Mesendoderm (in vitro differentiated cells): Measurements from ENCODE around the gene CMTM7.

ENCODE experiments used
- DNase-seq: peaks from one replicate; pipeline ENCODE4 v3.0.0; 2013
- H2AK5ac ChIP-seq: 2 replicates; pipeline ENCODE4 v1.6.1; 2013; ENCODE audit warnings: low read length, inconsistent platforms
- H2BK120ac ChIP-seq: 2 replicates; pipeline ENCODE4 v1.6.1; 2013; ENCODE audit warnings: low read depth, mild to moderate bottlenecking, low read length, moderate library complexity, mixed read lengths
- H2BK15ac ChIP-seq: replicated peaks from 2 replicates; pipeline ENCODE4 v1.6.1; 2013; ENCODE audit warnings: low read depth, mild to moderate bottlenecking, moderate library complexity
- H2BK5ac ChIP-seq: 2 replicates; pipeline ENCODE4 v1.6.1; 2013; ENCODE audit warnings: low read length, inconsistent platforms
- H3K18ac ChIP-seq: 2 replicates; pipeline ENCODE4 v1.6.1; 2013; ENCODE audit warnings: mild to moderate bottlenecking, low read length, mixed read lengths
- H3K23ac ChIP-seq: one replicate; pipeline ENCODE4 v1.6.1; 2013; ENCODE audit warnings: low read length
- H3K27ac ChIP-seq: 2 replicates; pipeline ENCODE4 v1.5.1; 2013; ENCODE audit warnings: low read depth, mild to moderate bottlenecking, inconsistent platforms, low read length, moderate library complexity
- H3K27me3 ChIP-seq: 2 replicates; pipeline ENCODE4 v1.6.1; 2013; ENCODE audit warnings: low read length, control low read depth, mild to moderate bottlenecking, inconsistent platforms; ENCODE audit not compliant: insufficient read depth, poor library complexity
- H3K36me3 ChIP-seq: 2 replicates; pipeline ENCODE4 v1.6.1; 2013; ENCODE audit warnings: low read length, inconsistent platforms; ENCODE audit not compliant: control insufficient read depth, insufficient read depth
- H3K4ac ChIP-seq: one replicate; pipeline ENCODE4 v1.6.1; 2013; ENCODE audit warnings: low read depth, mild to moderate bottlenecking, low read length, moderate library complexity
- H3K4me1 ChIP-seq: 2 replicates; pipeline ENCODE4 v1.6.1; 2013; ENCODE audit warnings: low read depth, low read length, inconsistent platforms; ENCODE audit not compliant: control insufficient read depth
- H3K4me2 ChIP-seq: 2 replicates; pipeline ENCODE4 v1.6.1; 2013; ENCODE audit warnings: low read length
- H3K4me3 ChIP-seq: 2 replicates; pipeline ENCODE4 v1.5.1; 2013; ENCODE audit warnings: mild to moderate bottlenecking, low read length
- H3K56ac ChIP-seq: one replicate; pipeline ENCODE4 v1.6.1; 2013; ENCODE audit warnings: low read length
- H3K79me1 ChIP-seq: 2 replicates; pipeline ENCODE4 v1.6.1; 2013; ENCODE audit warnings: low read length, inconsistent platforms
- H3K79me2 ChIP-seq: 2 replicates; pipeline ENCODE4 v1.6.1; 2013; ENCODE audit warnings: mild to moderate bottlenecking, low read length; ENCODE audit not compliant: control insufficient read depth, insufficient read depth
- H3K9ac ChIP-seq: 2 replicates; pipeline ENCODE4 v1.6.1; 2013; ENCODE audit warnings: low read length, inconsistent platforms
- H4K5ac ChIP-seq: one replicate; pipeline ENCODE4 v1.6.1; 2013; ENCODE audit warnings: low read length
- H4K8ac ChIP-seq: one replicate; pipeline ENCODE4 v1.6.1; 2013; ENCODE audit warnings: low read depth, mild to moderate bottlenecking, control low read depth, low read length, moderate library complexity
- WGBS: extraction: QIAGEN DNeasy Blood & Tissue Kit; methylation state at CpG from one replicate; pipeline ENCODE4 v1.1.7; 2013; ENCODE audit warnings: low lambda C conversion rate, missing lambda C conversion rate; ENCODE audit not compliant: insufficient coverage; ENCODE audit errors: extremely low coverage; 5-methylcytosine and 5-hydroxymethylcytosine counted together

CMTM7 gene

DNA sequence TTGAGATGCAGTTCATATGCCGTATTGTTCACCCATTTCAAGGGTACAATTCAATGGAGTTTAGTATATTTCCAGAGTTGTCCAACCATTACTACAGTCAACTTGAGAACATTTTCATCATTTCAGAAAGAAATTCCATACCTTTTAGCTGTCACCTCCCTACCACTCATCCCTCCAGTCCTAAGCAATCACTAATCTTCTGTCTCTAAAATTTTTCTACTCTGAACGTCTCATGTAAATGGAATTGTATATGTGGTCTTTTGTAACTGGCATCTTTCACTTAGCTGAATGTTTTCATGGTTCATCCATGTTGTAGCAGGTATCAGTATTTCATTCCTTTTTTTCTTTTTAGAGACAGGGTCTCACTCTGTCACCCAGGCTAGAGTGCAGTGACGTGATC is 51.1 kb downstream of the CMTM7 start:
- no peak overlapping the region for H3K4ac ChIP-seq
- H4K5ac ChIP-seq, result no peak overlapping the region
- H3K9ac ChIP-seq, result no peak overlapping the region
- no peak overlapping the region for H2BK120ac ChIP-seq
- H3K4me3 ChIP-seq, result no peak overlapping the region
- no peak overlapping the region for H2BK15ac ChIP-seq
- no peak overlapping the region for H3K4me2 ChIP-seq
- H2AK5ac ChIP-seq, result no peak overlapping the region
- DNase-seq, result no peak
- H3K27ac ChIP-seq, result no peak overlapping the region
- H3K27me3 ChIP-seq, result no peaks in the 10 kb centered on the region
- no CpG with 5 or more reads among the region's 3 CpGs for WGBS
- H3K18ac ChIP-seq, result no peak overlapping the region
- H3K36me3 ChIP-seq, result no peaks in the 10 kb centered on the region
- no peak overlapping the region for H3K56ac ChIP-seq
- H4K8ac ChIP-seq, result no peak overlapping the region
- H3K79me2 ChIP-seq, result no peaks in the 10 kb centered on the region
- no peak overlapping the region for H3K23ac ChIP-seq
- H3K79me1 ChIP-seq, result peaks cover 7% of the 10 kb centered on the region
- H3K4me1 ChIP-seq, result no peaks in the 10 kb centered on the region
- H2BK5ac ChIP-seq, result no peak overlapping the region

GRCh38 chr3:32443478-32443877 is 51.8 kb downstream of the CMTM7 start:
- Histone ChIP-seq H3K27ac (no peak overlapping the region), H3K18ac (no peak overlapping the region), H2BK120ac (no peak overlapping the region), H3K56ac (no peak overlapping the region), H4K8ac (no peak overlapping the region), H4K5ac (no peak overlapping the region), H3K4ac (no peak overlapping the region), H2BK15ac (no peak overlapping the region), H3K79me2 (no peaks in the 10 kb centered on the region), H3K4me1 (no peaks in the 10 kb centered on the region), H3K4me3 (no peak overlapping the region), H3K27me3 (no peaks in the 10 kb centered on the region), H3K36me3 (no peaks in the 10 kb centered on the region), H3K4me2 (no peak overlapping the region), H3K79me1 (peaks cover 7% of the 10 kb centered on the region), H2BK5ac (no peak overlapping the region), H3K9ac (no peak overlapping the region), H3K23ac (no peak overlapping the region), H2AK5ac (no peak overlapping the region)
- no peak for DNase-seq
- no CpG with 5 or more reads among the region's 1 CpG for WGBS

- Histone ChIP-seq H2BK15ac (no peak overlapping the region), H3K4ac (no peak overlapping the region), H3K27me3 (no peaks in the 10 kb centered on the region), H3K36me3 (no peaks in the 10 kb centered on the region), H3K56ac (no peak overlapping the region), H2AK5ac (no peak overlapping the region), H3K23ac (no peak overlapping the region), H4K8ac (no peak overlapping the region), H3K18ac (no peak overlapping the region), H3K9ac (no peak overlapping the region), H2BK5ac (no peak overlapping the region), H3K79me1 (peaks cover 2% of the 10 kb centered on the region), H3K4me1 (no peaks in the 10 kb centered on the region), H3K79me2 (no peaks in the 10 kb centered on the region), H3K4me2 (no peak overlapping the region), H3K27ac (no peak overlapping the region), H3K4me3 (no peak overlapping the region), H2BK120ac (no peak overlapping the region), H4K5ac (no peak overlapping the region)
- DNase-seq, result no peak
- WGBS, result no CpG with 5 or more reads among the region's 1 CpG
Measured at GRCh38 chr3:32447865-32448400, 56.3 kb downstream of the CMTM7 start.

GRCh38 chr3:32448686-32449474 is 57.2 kb downstream of the CMTM7 start:
- Histone ChIP-seq H3K4me3 (no peak overlapping the region), H3K79me1 (peaks cover 3% of the 10 kb centered on the region), H3K27ac (no peak overlapping the region), H2BK120ac (no peak overlapping the region), H4K5ac (no peak overlapping the region), H2BK5ac (no peak overlapping the region), H2AK5ac (no peak overlapping the region), H4K8ac (no peak overlapping the region), H3K27me3 (no peaks in the 10 kb centered on the region), H3K4ac (no peak overlapping the region), H2BK15ac (no peak overlapping the region), H3K18ac (no peak overlapping the region), H3K4me1 (no peaks in the 10 kb centered on the region), H3K56ac (no peak overlapping the region), H3K79me2 (no peaks in the 10 kb centered on the region), H3K4me2 (no peak overlapping the region), H3K36me3 (no peaks in the 10 kb centered on the region), H3K23ac (no peak overlapping the region), H3K9ac (no peak overlapping the region)
- WGBS, result no CpG with 5 or more reads among the region's 14 CpGs
- no peak for DNase-seq

DNA sequence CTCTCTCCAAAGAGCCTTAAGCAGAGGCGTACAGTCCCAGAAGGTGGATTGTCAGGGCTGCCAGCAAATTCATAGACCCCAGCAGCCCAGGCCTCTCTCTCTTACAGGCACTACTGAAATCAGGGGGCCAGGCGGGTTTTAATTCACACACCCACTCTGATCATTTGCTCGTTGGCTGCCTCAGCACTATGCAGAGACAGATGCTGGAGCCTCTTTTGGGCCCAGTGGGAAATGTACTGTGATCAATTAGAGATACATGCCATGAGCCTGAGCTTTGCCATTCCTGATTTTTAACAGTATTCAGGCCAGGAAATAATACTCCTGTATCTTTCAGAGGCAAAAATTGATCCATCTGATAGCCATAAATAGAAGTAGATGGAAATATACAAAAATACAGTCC is 58.0 kb downstream of the CMTM7 start:
- Histone ChIP-seq H3K36me3 (peaks cover 3% of the 10 kb centered on the region), H2BK5ac (no peak overlapping the region), H4K5ac (no peak overlapping the region), H3K56ac (no peak overlapping the region), H3K23ac (no peak overlapping the region), H3K27ac (no peak overlapping the region), H3K27me3 (no peaks in the 10 kb centered on the region), H3K18ac (no peak overlapping the region), H3K4me3 (no peak overlapping the region), H2AK5ac (no peak overlapping the region), H2BK15ac (no peak overlapping the region), H2BK120ac (no peak overlapping the region), H3K9ac (no peak overlapping the region), H3K4ac (no peak overlapping the region), H3K4me2 (no peak overlapping the region), H3K79me1 (peaks cover 3% of the 10 kb centered on the region), H3K79me2 (no peaks in the 10 kb centered on the region), H3K4me1 (no peaks in the 10 kb centered on the region), H4K8ac (no peak overlapping the region)
- DNase-seq, result no peak
- WGBS, result no CpG with 5 or more reads among the region's 3 CpGs

DNA sequence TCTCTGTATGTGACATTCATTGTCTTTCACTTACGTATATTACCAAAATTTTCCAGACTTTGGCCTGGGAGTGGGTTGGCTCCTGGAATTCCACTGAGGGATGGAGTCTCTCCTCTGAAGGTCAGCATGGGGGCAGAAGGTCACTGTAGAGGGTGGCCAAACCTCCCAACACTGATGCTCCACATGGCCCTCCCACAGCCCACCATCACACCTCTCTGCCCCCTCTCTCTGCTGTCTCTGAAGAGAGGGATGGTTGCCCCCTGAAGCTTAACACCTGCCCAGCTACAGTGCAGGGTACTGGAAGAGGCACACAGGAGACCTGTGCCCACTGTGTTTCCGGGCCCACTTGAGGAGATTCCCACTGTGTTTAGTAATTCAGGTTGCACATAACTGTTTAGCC is 58.8 kb downstream of the CMTM7 start:
- no peak overlapping the region for H3K27ac ChIP-seq
- no peak overlapping the region for H2BK120ac ChIP-seq
- no peaks in the 10 kb centered on the region for H3K79me2 ChIP-seq
- H3K23ac ChIP-seq, result no peak overlapping the region
- no peak overlapping the region for H2AK5ac ChIP-seq
- peaks cover 3% of the 10 kb centered on the region for H3K36me3 ChIP-seq
- H3K79me1 ChIP-seq, result peaks cover 3% of the 10 kb centered on the region
- H3K4me3 ChIP-seq, result no peak overlapping the region
- no peak for DNase-seq
- no peak overlapping the region for H3K4ac ChIP-seq
- no peak overlapping the region for H2BK5ac ChIP-seq
- H3K27me3 ChIP-seq, result no peaks in the 10 kb centered on the region
- H3K18ac ChIP-seq, result no peak overlapping the region
- H2BK15ac ChIP-seq, result no peak overlapping the region
- peaks cover under 1% of the 10 kb centered on the region for H3K4me1 ChIP-seq
- WGBS, result no CpG with 5 or more reads among the region's 2 CpGs
- no peak overlapping the region for H3K4me2 ChIP-seq
- H3K9ac ChIP-seq, result no peak overlapping the region
- no peak overlapping the region for H4K8ac ChIP-seq
- no peak overlapping the region for H4K5ac ChIP-seq
- no peak overlapping the region for H3K56ac ChIP-seq
